GM19240 (cell line): ENCODE results near the gene HORMAD1.
"Not testable (repeated sequence)": the region's sequence is repeated elsewhere in the genome, so short reads cannot be mapped to it uniquely, and the experiment has no call there.

ENCODE experiments used
- DNase-seq: peaks from one replicate; pipeline ENCODE4 v3.0.0; 2011; ENCODE audit warnings: low spot score; ENCODE audit not compliant: insufficient read length

HORMAD1 gene, protein sequence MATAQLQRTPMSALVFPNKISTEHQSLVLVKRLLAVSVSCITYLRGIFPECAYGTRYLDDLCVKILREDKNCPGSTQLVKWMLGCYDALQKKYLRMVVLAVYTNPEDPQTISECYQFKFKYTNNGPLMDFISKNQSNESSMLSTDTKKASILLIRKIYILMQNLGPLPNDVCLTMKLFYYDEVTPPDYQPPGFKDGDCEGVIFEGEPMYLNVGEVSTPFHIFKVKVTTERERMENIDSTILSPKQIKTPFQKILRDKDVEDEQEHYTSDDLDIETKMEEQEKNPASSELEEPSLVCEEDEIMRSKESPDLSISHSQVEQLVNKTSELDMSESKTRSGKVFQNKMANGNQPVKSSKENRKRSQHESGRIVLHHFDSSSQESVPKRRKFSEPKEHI

DNA sequence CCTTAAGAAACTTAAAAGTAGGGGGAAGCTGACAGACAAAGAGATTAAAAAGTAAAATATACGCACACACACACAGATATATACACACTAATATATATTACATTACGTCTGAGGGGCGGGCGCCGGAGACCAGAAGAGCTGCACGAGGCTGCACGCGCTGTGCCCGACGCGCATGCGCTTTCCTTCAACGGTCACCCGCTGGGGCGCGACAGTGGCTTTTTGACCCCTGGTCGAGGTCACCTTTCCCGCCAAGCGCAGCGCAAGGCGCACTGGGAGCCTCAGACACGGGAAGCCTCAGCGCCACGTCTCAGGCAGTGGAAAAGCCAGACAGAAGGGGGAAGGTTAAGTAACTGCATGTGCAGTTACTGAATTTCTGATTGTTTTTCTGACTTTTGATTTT lies at the start of gene HORMAD1:
HORMAD1 (minus strand) TSS at position 193 of the 400 bp plus-strand sequence. CDS start 1,390 bp downstream, outside the sequence.
- no peak for DNase-seq

DNA sequence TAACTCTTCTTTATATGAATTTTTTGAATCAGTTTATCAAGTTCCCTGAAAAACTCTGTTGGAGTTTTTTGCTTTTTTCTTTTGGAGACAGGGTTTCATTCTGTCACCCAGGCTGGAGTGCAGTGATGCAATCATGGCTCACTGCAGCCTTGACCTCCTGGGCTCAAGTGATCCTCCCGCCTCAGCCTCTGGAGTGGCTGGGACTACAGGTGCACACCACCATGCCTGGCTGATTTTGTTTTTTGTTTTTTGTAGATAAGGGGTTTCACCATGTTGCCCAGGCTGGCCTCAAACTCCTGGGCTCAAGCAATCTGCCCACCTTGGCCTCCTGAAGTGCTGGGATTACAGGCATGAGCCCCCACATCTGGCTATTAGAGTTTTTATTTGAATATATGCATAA lies 47.0 kb upstream of the HORMAD1 start:
- not testable (repeated sequence) for DNase-seq

DNA sequence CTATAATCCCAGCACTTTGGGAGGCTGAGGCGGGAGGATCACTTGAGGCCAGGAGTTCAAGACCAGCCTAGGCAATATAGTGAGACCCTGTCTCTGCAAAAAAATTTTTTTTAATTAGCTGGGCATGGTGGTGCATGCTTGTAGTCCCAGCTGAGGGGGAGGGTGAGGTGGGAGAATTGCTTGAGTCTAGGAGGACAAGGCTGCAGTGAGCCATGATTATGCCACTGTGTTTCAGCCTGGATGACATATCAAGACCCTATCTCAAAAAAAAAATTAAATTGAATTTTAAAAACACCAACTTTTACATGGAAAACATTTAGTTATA lies 45.2 kb upstream of the HORMAD1 start:
- DNase-seq = not testable (repeated sequence)

DNA sequence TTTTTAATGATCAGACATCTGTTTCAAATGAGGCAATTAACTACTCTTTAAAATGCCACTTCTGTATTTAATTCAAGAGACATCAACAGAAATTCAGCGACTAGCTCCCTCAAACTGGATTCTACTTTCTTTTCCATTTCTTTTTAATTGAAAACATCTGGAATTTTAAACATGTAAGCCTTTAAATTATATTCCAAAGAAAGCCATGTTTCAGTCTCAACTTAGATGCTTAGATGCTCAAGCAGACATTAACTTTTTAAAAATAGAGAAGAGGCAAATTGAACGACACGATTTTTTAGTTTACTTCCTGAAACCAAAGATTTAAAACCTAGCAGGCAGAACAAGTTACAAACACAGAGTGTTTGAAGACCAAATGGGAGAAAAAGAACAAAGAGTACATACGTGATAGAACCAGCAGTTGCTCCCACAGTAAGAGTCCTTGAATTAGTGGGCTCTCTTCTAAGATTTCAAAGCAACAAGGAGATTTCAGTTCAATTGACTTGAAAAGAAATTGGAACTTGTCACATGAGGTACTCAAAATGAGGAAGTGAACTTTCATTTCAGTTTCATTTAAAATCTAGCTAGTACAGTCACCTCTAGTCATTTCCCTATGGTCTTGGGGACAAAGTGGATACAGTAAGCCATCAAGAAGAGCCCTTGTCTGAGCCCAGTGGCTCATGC lies 44.7 kb upstream of the HORMAD1 start, which contains the start of gene CTSS:
CTSS (minus strand) TSS at position 483 of the 681 bp plus-strand sequence. CDS start 1,015 bp downstream, outside the sequence.
- peak; percentile 41 for DNase-seq

DNA sequence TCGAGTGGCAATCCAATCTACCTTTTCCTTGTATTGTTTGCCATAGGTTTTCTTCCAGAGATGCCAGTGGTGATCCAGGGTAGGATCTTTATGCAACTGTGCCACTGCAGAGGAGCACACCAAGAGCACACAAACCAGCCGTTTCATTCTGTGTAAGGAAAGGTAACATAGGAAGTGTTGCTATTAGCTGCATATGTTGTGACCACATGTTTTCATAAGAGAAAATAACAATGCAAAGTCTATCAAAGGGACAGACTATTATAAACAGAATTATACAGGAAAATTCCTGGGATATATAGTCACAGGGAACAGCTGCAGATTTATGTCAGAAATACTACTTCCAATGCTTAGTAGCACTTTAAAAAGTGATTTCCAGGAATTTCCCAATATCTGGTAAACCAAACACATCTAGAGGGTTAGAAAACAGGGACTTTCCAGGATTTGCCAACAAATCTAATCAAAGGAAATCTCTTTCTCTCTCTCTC lies 44.0 kb upstream of the HORMAD1 start:
- no peak for DNase-seq

DNA sequence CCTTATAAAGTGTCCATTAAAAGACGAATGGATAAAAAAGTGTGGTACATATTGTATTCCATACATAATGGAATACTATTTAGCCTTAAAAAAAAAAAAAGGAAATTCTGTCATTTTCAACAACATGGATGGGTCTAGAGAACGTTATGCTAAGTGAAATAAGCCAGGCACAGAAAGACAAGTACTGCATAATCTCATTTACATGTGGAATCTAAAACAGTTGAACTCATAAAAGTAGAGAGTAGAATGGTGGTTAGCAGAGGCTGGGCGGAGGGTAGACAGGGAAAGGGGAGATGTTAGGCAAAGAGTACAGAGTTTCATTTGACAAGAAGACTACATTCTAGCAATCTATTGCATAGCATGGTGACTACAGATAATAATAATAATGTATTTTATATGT lies 42.3 kb upstream of the HORMAD1 start:
- no peak for DNase-seq

DNA sequence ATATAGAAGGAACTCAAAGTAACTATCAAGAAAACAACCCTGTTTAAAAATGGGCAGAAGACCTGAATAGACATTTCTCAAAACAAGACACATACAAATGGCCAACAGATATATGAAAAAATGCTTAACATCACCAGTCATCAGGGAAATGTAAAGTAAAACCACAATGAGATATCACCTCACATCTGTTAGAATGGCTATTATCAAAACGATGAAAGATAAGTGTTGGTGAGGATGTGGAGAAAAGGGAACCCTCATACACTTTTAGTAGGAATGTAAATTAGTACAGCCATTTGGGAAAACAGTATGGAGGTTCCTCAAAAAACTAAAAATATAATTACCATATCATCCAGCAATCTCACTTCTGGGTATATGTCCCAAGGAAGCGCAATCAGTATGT lies 41.9 kb upstream of the HORMAD1 start:
- no peak for DNase-seq

DNA sequence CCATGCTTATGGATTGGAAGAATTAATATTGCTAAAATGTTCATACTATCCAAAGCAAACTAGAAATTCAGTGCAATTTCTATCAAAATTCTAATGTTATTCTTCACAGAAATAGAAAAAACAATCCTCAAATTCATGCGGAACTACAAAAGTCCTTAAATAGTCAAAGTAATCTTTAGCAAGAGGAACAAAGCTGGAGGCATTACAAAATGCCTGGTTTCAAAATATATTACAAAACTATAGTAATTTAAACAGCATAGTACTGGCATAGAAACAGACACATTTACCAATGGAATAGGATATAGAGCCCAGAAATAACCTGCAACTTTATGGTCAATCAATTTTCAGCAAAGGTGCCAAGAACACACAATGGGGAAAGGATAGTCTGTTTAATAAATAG lies 41.1 kb upstream of the HORMAD1 start:
- no peak for DNase-seq

DNA sequence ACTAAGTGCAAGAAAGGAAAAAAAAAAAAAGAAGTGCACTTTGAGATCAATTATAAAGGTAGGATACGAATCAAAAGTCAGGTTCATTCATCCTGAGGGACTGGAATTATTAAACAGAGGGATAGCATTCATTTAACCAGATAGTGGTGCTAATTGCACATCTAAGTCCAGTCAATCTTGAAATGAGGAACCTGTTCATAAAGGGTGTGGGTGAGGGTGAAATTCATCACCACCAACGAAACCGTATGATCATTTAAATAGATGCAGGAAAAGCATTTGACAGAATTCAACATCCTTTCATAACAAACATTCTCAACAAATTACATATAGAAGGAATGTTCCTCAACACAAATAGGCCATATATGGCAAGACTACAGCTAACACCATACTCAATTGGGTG lies 39.3 kb upstream of the HORMAD1 start:
- no peak for DNase-seq

DNA sequence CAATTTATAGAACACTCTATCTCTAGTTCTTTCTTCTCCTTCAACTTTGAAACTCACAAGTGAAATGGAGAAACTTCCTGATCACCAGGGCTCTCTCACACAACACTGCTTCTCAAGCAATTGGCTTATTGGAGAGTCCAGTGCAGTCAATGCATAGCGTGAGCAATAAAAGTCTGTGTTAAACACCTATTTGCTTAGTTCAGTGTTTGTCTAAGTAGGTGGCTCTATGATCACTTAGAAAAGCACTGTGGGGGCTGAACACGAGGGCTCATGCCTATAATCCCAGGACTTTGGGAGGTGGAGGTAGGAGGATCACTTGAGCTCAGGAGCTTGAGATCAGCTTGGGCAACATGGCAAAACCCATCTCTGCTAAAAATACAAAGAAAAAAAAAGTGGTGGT lies 32.7 kb upstream of the HORMAD1 start:
- no peak for DNase-seq

DNA sequence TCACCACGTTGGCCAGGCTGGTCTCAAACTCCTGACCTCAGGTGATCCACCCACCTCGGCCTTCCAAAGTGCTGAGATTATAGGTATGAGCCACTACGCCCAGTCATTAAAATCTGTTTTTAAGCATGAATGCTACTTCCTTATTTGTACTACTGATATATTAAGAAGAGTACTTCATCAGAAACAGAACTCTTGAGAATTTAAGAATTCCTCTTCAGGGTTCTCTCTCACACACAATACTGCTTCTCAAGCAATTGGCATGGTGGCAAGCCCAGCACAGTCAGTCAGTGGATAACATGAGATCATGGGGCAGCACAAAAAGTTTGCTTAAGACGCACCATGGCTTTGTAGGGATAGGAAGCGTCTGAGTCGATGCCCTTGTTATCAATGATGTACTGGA lies 30.7 kb upstream of the HORMAD1 start:
- no peak for DNase-seq

DNA sequence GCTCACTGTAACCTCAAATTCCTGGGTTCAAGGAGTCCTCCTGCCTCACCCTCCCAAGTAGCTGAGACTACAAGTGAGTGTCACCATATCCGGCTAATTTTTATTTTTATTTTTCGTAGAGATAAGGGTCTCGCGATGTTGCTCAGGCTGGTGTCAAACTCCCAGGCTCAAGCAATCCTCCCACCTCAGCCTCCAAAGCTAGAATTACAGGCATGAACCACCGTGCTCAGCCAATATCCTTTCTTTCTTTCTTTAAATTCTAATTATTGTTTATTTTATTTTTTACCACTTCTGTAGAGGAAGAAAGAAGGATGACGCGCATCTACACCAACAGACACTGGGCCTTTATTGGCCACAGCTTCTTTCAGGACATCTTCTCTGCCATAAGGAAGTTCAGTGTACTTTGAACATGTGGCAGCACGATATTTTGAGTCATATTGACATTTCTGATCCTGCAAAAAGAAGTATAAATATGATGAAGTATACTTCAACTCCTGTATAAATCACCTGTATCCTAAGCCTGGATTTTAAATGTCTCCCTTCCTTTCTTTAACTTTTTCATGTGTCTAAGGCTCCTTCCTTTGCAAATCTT lies 29.1 kb upstream of the HORMAD1 start:
- DNase-seq = no peak

DNA sequence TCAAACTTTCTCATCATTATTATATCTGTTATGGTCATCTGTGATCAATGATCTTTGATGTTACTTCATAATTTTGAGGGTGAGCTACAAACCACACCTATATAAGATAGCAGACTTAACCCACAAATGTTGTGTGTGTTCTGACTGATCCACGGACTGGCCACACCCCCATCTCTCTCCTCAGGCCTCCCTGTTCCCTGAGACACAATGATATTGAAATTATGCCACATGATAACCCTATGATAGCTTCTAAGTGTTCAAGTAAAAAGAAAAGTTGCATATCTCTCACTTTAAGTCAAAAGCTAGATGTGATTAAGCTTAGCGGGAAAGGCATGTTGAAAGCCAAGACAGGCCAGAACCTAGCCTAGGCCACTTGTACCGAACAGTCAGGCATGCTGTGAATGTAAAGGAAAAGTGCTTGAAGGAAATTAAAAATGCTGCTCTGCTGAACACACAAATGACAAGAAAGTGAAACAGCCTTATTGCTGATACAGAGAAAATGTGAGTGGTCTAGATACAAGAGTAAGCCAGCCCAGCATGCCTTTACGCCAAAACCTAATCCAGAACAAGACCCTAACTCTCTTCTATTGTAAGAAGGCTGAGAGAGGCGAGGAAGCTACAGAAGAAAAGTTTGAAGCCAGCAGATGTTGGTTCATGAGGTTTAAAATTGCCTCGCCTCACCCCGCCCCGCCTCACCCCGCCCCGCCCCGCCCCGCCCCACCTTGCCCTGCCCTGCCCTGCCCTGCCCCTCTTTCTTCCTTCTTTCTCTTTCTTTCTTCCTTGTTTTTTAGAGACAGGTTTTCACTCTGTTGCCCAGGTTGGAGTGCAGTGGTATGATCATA lies 28.4 kb upstream of the HORMAD1 start:
- no peak for DNase-seq

DNA sequence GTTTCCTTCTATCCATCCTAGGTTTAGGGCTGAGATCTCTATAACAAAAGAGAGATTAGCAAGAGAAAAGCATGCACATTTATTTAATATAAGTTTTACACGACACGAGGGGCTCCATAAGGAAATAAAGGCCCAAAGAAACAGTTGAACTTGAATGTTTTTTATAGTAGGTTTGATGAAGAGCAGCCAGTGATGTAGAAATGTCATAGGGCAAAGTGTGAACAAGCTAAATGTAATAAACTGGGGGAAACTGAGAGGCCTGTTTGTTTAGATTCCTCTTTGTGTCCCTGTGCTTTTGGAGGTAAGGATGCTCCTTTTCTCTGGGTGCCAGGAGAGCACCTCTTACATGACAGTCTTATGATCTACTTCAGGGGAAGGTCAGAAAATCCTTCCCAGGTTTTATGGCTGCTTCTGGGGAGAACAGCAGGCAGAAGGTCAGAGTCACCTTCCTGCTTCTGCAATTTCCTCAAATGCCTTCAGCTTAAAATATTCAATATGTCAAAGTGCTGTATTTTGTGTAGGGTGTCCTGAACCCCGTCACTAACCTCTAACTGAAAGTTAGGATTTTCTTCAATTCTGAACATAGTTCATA lies 9.5 kb upstream of the HORMAD1 start:
- DNase-seq = no peak

DNA sequence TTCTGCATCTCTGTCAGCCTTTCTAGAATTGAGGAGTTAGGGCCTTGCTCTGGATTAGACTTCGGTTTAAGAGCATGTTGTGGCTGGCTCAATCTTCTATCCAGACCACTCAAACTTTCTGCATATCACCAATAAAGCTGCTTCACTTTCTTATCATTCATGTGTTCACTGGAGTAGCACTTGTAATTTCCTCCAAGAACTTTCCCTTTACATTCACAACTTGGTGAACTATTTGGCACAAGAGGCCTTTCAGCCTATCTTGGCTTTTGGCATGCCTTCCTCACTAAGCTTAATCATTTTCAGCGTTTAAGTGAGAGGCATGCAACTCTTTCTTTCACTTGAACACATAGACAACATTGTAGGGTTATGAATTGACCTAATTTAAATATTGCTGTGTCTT lies 3.6 kb upstream of the HORMAD1 start:
- DNase-seq = no peak

DNA sequence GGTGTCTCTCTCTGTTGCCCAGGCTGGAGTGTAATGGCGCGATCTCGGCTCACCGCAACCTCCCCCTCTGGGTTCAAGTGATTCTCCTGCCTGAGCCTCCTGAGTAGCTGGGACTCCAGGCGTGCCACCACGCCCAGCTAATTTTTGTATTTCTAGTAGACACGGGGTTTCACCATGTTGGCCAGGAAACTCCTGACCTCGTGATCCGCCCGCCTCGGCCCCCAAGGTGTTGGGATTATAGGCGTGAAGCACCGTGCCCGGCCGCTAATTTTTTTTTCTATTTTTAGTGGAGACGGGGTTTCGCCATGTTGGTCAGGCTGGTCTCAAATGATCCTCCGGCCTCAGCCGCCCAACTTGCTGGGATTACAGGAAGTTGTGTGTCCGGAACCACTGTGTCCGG lies 597 bp downstream of the HORMAD1 start:
- DNase-seq = no peak

DNA sequence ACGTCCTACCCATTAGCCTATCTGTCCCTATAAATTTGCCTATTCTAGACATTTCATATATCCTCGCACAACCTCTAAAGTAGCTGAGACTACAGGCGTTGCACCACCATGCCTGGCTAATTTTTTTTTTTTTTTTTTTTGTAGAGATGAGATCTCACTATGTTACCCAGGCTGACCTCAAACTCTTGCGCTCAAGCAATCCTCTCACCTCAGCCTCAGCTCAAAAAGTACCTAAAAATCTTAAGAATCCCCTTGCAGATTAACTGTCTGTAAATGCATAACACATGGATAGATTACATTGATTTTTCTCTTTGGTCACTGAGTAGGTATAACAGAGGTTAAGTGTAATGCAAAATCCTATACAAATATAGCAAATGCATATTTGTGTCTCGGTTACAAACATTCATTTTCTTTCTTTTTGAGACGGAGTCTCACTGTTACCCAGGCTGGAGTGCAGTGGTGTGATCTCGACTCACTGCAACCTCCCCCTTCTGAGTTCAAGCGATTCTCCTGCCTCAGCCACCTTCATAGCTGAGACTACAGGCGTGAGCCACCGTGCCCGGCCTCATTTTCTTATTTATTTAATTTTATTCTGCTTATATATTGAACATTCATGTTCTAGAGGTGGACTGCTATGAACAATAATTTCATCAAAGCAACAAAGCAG lies 2.3 kb downstream of the HORMAD1 start:
- no peak for DNase-seq

DNA sequence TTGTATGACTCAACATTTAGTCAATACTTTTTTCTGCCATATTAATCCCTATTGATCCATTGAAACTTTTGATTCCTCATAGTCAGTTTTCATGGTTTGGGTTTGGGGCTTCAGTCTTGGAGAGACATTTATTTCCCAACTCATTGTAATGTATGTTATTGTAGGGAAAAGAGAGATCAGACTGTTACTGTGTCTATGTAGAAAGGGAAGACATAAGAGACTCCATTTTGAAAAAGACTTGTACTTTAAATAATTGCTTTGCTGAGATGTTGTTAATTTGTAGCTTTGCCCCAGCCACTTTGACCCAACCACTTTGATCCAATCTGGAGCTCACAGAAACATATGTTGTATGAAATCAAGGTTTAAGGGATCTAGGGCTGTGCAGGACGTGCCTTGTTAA lies 11.7 kb downstream of the HORMAD1 start:
- DNase-seq = not testable (repeated sequence)

DNA sequence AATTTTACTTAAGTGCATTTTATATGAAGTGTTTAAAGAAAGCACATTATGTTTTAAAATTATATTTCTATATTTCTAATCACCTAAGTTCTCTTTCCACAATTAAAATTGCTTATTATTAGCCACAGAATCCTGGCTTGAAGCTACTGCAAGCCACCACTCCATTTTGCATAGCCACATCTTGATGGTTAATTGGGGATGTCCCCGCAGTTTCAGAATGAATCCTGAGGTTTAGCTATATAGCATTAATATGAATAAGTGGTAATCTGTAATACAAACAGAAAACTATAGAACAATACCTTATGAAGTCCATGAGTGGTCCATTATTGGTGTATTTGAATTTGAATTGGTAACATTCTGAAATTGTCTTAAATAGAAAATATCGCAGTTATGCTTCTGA lies 12.1 kb downstream of the HORMAD1 start:
- no peak for DNase-seq

DNA sequence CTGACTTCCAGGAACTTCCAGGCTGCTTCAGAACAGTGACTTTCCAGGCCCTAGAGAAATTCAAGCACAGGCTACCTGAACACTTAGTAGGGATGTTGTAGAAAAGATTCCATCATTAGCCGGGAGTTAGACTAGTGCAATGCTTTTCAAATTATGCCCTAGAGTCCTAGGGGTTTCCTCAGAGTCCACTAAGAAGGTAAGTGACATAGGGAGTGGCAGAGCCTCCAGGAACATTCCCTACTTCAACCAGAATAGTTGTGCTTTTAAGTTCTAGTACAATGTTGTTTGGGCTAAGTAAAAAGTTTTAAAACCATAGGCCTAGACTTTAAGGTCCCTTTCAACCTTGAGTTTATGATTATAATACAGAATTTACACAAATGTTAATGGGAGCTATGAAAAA lies 14.6 kb downstream of the HORMAD1 start:
- no peak for DNase-seq

DNA sequence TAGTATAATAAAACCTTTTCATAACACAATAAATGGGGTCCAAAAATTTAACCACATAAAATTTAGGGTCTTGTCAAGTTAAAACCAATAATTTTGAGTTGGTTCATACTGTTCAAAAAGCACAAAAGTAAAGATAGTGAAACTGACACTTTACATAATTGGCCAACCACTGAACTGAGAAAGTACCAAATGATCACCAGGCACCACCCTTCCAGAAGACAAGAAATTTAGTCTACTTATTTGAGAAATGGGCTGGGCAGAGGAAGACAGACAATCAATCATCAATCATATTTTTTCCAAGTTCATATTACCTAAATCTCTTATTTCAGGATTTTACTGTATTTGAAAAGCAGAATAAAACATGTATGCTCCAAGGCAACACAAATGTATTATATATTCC lies 17.3 kb downstream of the HORMAD1 start:
- DNase-seq = no peak
